ENCODE measurements around the gene MRPL12.
A peak's percentile ranks its signal among the peaks of the same experiment; 100 is the strongest.

MRPL12 gene

GRCh38 chr17:81712468-81713003, 9.4 kb downstream of the MRPL12 start (continued):
- TF ChIP-seq KLF9 (tag by site-specific recombination; IDR thresholded peaks at IDR 0.05; ENCODE audit: low read depth) (no peak), PRDM1 (tag by site-specific recombination; IDR thresholded peaks at IDR 0.05) (no peak), YY2 (tag by site-specific recombination; IDR thresholded peaks at IDR 0.05) (no peak), ZNF830 (tag by site-specific recombination; IDR thresholded peaks at IDR 0.05; ENCODE audit: low read depth) (no peak), GLIS2 (tag by site-specific recombination; IDR thresholded peaks at IDR 0.05) (peak; percentile 84), ZNF473 (tag by site-specific recombination; IDR thresholded peaks at IDR 0.05) (no peak), ZEB2 (tag by site-specific recombination; IDR thresholded peaks at IDR 0.05) (peak; percentile 53), GLIS1 (tag by site-specific recombination; IDR thresholded peaks at IDR 0.05) (peak; percentile 78), KLF10 (tag by site-specific recombination; IDR thresholded peaks at IDR 0.05) (peak; percentile 46; the same call in 1 of the 2 replicates), ZBTB8A (tag by site-specific recombination; IDR thresholded peaks at IDR 0.05) (peak; percentile 83), ZNF670 (tag by site-specific recombination; IDR thresholded peaks at IDR 0.05; ENCODE audit: low read depth) (no peak), ZBTB20 (tag by site-specific recombination; IDR thresholded peaks at IDR 0.05) (peak; percentile 61), ZNF292 (tag by site-specific recombination; IDR thresholded peaks at IDR 0.05; ENCODE audit: borderline replicate concordance, low read depth) (no peak), KLF8 (tag by site-specific recombination; IDR thresholded peaks at IDR 0.05) (peak; percentile 12; the same call in 1 of the 2 replicates)

GRCh38 chr17:81713004-81713555, 9.9 kb downstream of the MRPL12 start:
- H3K36me3 ChIP-seq (ENCODE audit: control insufficient read depth in 2 of 2, insufficient read depth in 1 of 2, low read length in 2 of 2): peaks cover 3 to 57% of the 10 kb centered on the region in 2 experiments; a peak in 2 of 3 replicates
- H3K4me1 ChIP-seq (ENCODE audit: control insufficient read depth, insufficient read depth, low read length): peaks cover 9% of the 10 kb centered on the region; the same call in 1 of the 2 replicates
- ChIA-PET POLR2A (interaction anchor here (0.7 to 6.4 kb wide), 7 partner anchors 10 to 317 kb away, joined by 3 to 55 read pairs (median 4); partner anchors contain the start of genes ARL16, HGS and MRPL12), CTCF (interaction anchor here (0.7 to 2.6 kb wide), 5 partner anchors 13 to 385 kb away, joined by 3 to 13 read pairs (median 5); partner anchors contain the start of gene FASN)
- H3K27ac ChIP-seq (ENCODE audit: extremely low read depth, low read depth, low read length): peak overlapping the region; percentile 87
- H3K9me3 ChIP-seq (ENCODE audit: control insufficient read depth, insufficient read depth, low read depth, low read length): no peaks in the 10 kb centered on the region
- H3K4me3 ChIP-seq (ENCODE audit: low read depth, low read length): peak overlapping the region; percentile 73
- TF ChIP-seq HOXD13 (CRISPR knock-in tag; IDR thresholded peaks at IDR 0.05; ENCODE audit: borderline replicate concordance) (no peak), MYNN (tag by site-specific recombination; IDR thresholded peaks at IDR 0.05; ENCODE audit: borderline replicate concordance) (peak; percentile 93), KLF9 (tag by site-specific recombination; IDR thresholded peaks at IDR 0.05; ENCODE audit: low read depth) (no peak), PATZ1 (tag by site-specific recombination; IDR thresholded peaks at IDR 0.05) (0 out of 2 replicates have a peak, but pooled peaks have one; percentile 51), ZNF416 (tag by site-specific recombination; IDR thresholded peaks at IDR 0.05) (no peak), ZBTB10 (tag by site-specific recombination; IDR thresholded peaks at IDR 0.05) (0 out of 2 replicates have a peak, but pooled peaks have one; percentile 11), RBAK (tag by site-specific recombination; IDR thresholded peaks at IDR 0.05) (no peak), ZNF830 (tag by site-specific recombination; IDR thresholded peaks at IDR 0.05; ENCODE audit: low read depth) (no peak), ZNF404 (tag by site-specific recombination; IDR thresholded peaks at IDR 0.05) (no peak), ZEB2 (tag by site-specific recombination; IDR thresholded peaks at IDR 0.05) (0 out of 2 replicates have a peak, but pooled peaks have one; percentile 18), SP7 (tag by site-specific recombination; IDR thresholded peaks at IDR 0.05) (no peak), ZSCAN30 (tag by site-specific recombination; IDR thresholded peaks at IDR 0.05) (no peak), KLF8 (tag by site-specific recombination; IDR thresholded peaks at IDR 0.05) (0 out of 2 replicates have a peak, but pooled peaks have one; percentile 8), ZNF501 (tag by site-specific recombination; IDR thresholded peaks at IDR 0.05) (no peak), ZNF426 (tag by site-specific recombination; IDR thresholded peaks at IDR 0.05) (no peak), ZBTB44 (tag by site-specific recombination; IDR thresholded peaks at IDR 0.05) (no peak), ZNF335 (tag by site-specific recombination; conservative IDR thresholded peaks at IDR 0.05) (0 out of 2 replicates have a peak, but pooled peaks have one; percentile 62), ZNF837 (tag by site-specific recombination; IDR thresholded peaks at IDR 0.05) (no peak), TCF7L2 (IDR thresholded peaks at IDR 0.05; ENCODE audit: borderline replicate concordance, low read depth, low read length) (no peak), ZFHX2 (tag by site-specific recombination; conservative IDR thresholded peaks at IDR 0.05) (peak; percentile 48; the same call in 1 of the 2 replicates), GLI2 (tag by site-specific recombination; IDR thresholded peaks at IDR 0.05; ENCODE audit: borderline replicate concordance, low read depth) (no peak)

Measured in HEK293 (cell line).